ENCODE data around the gene HEMK1.

GRCh38 chr3:50557106-50557505, 12.2 kb upstream of the HEMK1 start:
- no peak for TF ChIP-seq CTCF (IDR thresholded peaks at IDR 0.05 in 4 of 5, conservative IDR thresholded peaks at IDR 0.05 in 1 of 5)
- TF ChIP-seq POLR2A (IDR thresholded peaks at IDR 0.05) = no peak

Data from gastrocnemius medialis (tissue), 4 donors.